WTC11 (cell line): ENCODE data around the gene APPBP2.

Source experiments
- CTCF ChIP-seq: fragments of 200-600 bp; IDR thresholded peaks from 2 replicates; pipeline ENCODE4 v1.8.0; 2022; ENCODE audit warnings: antibody characterized with exemption
- ERG ChIP-seq: fragments of 250-450 bp; sonication (Bioruptor Pico); IDR thresholded peaks from 2 replicates; pipeline ENCODE4 v1.8.0; 2021; ENCODE audit warnings: mild to moderate bottlenecking
- ETV6 ChIP-seq: sonication (generic); formaldehyde crosslinking; IDR thresholded peaks from 2 replicates; pipeline ENCODE4 v1.8.1; 2022; ENCODE audit warnings: mild to moderate bottlenecking, missing genetic modification reagents
- FOXK1 ChIP-seq: sonication (generic); formaldehyde crosslinking; IDR thresholded peaks from 2 replicates; pipeline ENCODE4 v1.8.0; 2022; ENCODE audit warnings: mild to moderate bottlenecking, moderate library complexity, missing genetic modification reagents
- NR2C2 ChIP-seq: sonication (generic); formaldehyde crosslinking; IDR thresholded peaks from 2 replicates; pipeline ENCODE4 v1.8.0; 2022; ENCODE audit warnings: mild to moderate bottlenecking, missing genetic modification reagents
- SMAD3 ChIP-seq: sonication (generic); formaldehyde crosslinking; IDR thresholded peaks from 2 replicates; pipeline ENCODE4 v1.8.0; 2022; ENCODE audit warnings: missing genetic modification reagents, mild to moderate bottlenecking, borderline replicate concordance
- SMAD4 ChIP-seq: sonication (generic); formaldehyde crosslinking; IDR thresholded peaks from 2 replicates; pipeline ENCODE4 v1.8.0; 2022; ENCODE audit warnings: mild to moderate bottlenecking, missing genetic modification reagents
- STAT6 ChIP-seq: sonication (generic); formaldehyde crosslinking; conservative IDR thresholded peaks from 2 replicates; pipeline ENCODE4 v1.8.1; 2023; ENCODE audit warnings: mild to moderate bottlenecking, low read depth, missing genetic modification reagents, moderate library complexity
- ZBTB21 ChIP-seq: sonication (generic); formaldehyde crosslinking; IDR thresholded peaks from 2 replicates; pipeline ENCODE4 v1.8.1; 2023; ENCODE audit warnings: mild to moderate bottlenecking, missing genetic modification reagents, borderline replicate concordance
- TF ChIP-seq, protein P1 (sequence below): sonication (generic); formaldehyde crosslinking; IDR thresholded peaks from 2 replicates; pipeline ENCODE4 v1.8.1; 2023; ENCODE audit warnings: mild to moderate bottlenecking, missing genetic modification reagents, moderate library complexity
- TF ChIP-seq, protein P2 (sequence below): sonication (generic); formaldehyde crosslinking; IDR thresholded peaks from 2 replicates; pipeline ENCODE4 v1.8.0; 2022; ENCODE audit warnings: missing genetic modification reagents

GRCh38 chr17:60421273-60422161 is 104.5 kb downstream of the APPBP2 start:
- peak; percentile 96 for TF ChIP-seq CTCF
- TF ChIP-seq ETV6, result no peak
- 0 out of 2 replicates have a peak, but pooled peaks have one; percentile 40 for TF ChIP-seq FOXK1 (CRISPR knock-in tag)
- TF ChIP-seq, protein P1, sequence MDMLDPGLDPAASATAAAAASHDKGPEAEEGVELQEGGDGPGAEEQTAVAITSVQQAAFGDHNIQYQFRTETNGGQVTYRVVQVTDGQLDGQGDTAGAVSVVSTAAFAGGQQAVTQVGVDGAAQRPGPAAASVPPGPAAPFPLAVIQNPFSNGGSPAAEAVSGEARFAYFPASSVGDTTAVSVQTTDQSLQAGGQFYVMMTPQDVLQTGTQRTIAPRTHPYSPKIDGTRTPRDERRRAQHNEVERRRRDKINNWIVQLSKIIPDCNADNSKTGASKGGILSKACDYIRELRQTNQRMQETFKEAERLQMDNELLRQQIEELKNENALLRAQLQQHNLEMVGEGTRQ (CRISPR knock-in tag), result no peak; the same call in 1 of the 2 replicates
- no peak for TF ChIP-seq SMAD3 (CRISPR knock-in tag)
- no peak for TF ChIP-seq STAT6 (CRISPR knock-in tag)
- TF ChIP-seq ZBTB21 (CRISPR knock-in tag), result no peak
- TF ChIP-seq SMAD4, result no peak
- TF ChIP-seq NR2C2, result no peak
- TF ChIP-seq, protein P2, sequence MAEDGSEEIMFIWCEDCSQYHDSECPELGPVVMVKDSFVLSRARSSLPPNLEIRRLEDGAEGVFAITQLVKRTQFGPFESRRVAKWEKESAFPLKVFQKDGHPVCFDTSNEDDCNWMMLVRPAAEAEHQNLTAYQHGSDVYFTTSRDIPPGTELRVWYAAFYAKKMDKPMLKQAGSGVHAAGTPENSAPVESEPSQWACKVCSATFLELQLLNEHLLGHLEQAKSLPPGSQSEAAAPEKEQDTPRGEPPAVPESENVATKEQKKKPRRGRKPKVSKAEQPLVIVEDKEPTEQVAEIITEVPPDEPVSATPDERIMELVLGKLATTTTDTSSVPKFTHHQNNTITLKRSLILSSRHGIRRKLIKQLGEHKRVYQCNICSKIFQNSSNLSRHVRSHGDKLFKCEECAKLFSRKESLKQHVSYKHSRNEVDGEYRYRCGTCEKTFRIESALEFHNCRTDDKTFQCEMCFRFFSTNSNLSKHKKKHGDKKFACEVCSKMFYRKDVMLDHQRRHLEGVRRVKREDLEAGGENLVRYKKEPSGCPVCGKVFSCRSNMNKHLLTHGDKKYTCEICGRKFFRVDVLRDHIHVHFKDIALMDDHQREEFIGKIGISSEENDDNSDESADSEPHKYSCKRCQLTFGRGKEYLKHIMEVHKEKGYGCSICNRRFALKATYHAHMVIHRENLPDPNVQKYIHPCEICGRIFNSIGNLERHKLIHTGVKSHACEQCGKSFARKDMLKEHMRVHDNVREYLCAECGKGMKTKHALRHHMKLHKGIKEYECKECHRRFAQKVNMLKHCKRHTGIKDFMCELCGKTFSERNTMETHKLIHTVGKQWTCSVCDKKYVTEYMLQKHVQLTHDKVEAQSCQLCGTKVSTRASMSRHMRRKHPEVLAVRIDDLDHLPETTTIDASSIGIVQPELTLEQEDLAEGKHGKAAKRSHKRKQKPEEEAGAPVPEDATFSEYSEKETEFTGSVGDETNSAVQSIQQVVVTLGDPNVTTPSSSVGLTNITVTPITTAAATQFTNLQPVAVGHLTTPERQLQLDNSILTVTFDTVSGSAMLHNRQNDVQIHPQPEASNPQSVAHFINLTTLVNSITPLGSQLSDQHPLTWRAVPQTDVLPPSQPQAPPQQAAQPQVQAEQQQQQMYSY (CRISPR knock-in tag), result no peak
- no peak for TF ChIP-seq ERG (CRISPR knock-in tag)
